RCC 7860 (cell line): Measurements from ENCODE around the gene SIK3.

Experiments used
- DNase-seq: peaks from one replicate; pipeline ENCODE4 v3.0.0-alpha.2; 2015; ENCODE audit warnings: low spot score
- FAIRE-seq: peaks from 2 replicates; lab custom pipeline; 2012; peaks lifted over from hg19 to GRCh38; lab: Jason Lieb, UNC

The SIK3 gene

DNA sequence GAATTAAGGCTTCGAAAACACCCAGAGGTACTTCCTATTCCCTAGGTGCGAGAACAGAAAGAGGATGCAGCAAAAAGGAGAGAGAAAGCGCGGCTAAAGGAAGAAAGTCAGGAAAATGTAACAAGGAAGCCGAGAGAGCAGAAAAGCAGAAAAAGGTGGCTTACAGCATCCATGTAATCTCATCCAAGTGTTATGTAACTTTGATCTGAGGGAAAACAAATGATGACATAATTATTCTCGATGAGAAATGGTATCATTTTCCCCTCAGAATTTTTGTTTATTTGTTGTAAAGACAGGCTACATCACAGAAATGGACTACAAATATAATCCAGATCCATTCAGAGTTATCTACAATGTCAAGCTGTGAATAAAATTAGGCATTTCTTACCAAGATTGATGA lies 191.7 kb downstream of the SIK3 start:
- no peak for DNase-seq
- FAIRE-seq: no peak

DNA sequence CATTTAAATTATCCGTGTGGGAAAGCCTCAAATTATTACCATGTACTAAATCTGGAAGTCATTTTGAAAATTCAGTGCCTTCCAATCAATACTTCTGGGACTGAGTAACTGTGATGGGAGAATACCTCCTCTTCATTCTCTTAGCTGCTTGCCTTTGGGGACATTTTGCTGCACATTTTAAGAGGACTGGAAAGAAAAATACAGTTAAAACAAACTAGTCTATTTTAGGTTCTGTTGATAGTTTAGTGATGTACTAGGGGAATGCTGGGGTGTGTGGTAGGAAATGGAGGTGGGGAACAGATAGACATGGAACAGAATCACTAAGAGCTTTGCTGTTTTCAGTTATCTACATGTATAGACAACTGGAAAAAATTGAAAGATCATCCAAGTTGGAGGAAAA lies 195.1 kb downstream of the SIK3 start:
- no peak for FAIRE-seq
- DNase-seq: no peak

DNA sequence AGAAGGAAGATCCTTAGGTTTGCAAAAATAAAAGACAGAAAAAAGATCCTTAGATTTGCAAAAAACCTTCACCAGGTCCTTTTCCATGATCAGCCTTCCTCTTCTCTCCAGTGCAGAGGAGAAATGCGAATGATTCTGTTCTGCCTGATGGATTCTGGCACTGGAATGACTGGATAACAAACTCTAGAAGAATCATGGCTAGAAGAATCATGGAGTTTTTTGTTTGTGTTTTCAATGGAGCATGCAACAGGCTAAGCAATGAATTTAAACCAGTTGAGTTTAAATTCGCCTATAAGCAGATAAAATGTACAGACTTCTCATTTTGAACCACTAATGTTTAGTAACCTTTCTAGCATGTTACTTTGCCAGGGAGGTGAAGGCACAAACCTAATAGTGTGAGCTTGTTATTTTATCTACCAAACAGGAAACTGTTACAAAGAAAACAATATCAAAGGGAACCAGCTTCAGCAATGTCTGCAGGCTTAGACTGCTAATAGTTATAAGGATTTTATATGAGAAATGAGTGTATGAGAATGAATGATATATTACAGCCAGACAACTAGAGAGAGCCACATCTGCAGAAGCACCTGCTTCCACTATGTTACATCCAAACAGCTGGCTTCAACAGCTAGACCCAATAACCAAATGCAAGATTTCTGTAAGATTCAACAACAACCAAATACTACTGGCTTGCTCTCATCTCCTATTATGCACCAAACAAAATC lies 196.1 kb downstream of the SIK3 start:
- DNase-seq (no peak), FAIRE-seq (no peak)

DNA sequence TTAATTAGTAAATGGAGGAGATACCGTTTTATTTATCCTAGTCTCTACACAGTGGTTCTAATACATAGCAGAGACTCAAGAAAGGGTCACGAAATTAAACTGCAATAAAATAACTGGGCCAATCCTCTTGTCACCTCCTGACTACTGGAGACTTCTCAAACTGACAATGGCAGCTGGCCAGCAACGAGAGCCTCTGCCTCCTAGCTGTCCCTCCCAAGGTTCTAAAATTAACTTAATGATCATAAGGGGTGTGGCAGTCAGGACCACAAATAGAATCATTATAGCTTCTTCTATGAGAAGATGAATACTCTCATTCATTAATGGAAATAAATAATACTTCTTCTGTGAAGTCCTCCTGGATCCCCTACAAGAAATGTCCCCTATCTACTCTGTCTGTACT lies 197.0 kb downstream of the SIK3 start:
- DNase-seq (no peak), FAIRE-seq (no peak)

DNA sequence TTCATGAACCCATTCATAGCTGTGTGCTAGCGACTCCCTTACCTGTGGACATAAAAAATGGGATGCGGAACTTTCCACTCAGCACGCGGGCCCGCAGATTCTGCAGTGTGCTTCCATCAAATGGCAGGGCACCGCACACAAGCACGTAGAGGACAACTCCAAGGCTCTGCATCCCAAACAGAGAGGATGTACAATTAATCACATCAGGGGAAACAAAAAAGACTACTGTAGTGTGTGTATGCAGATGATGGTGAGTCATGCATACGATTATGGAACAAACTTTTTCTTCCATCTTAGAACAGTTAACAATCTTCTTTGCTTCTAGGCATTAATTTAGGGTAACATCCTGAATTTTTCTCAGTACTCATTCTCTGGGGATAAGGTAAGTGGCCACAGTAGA lies 202.0 kb downstream of the SIK3 start:
- no peak for DNase-seq
- FAIRE-seq: no peak

DNA sequence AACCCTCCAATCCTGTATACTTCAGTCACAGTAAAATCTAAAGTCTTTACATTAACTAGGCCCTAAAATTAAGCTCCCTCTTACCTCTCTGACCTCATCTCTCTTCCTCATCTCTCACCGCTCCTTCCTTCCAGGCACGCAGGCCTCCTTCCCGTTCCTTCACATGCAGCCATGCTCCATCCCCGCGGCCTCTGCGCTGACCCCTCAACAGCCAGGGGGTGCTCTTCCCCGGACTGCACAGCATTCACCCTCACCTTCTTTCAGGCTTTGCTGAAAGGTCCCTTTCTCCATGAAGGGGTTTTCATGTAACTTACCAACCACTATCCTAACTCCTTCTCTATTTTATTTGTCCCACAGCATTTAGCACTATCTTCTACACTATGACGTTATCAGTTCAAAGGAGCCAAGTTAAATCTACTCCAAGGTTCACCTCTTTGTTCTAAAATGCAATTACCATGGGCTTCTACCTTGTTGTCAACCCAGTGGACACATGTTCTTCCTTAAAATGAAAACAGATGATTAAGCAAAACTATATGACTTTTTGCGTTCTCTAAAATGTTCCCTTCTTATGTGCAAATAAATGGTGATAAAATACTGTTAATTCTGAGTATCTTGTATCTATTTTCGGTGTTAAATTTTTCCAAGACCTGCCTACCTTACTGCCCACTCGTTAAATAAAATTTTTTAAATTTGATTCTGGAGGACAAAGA lies 203.0 kb downstream of the SIK3 start:
- DNase-seq (no peak), FAIRE-seq (no peak)

DNA sequence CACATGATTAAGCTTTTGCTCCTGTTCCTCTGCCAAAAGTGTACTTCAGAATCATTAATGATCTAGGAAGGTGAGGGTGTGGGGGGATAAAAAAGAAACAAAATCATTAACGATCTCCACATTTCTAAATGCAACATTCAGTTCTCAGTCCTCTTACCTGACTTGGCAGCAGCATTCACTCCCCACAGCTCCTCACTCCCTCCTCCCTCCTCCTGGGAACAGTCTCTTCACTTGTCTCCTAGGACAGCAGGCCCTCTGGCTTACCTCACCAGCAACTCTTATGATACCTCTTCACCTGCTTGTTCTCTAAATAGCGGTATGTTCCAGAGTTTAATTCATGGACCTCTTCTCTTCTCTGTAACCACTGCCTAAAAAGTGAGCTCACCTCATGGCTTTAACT lies 204.3 kb downstream of the SIK3 start:
- DNase-seq (no peak), FAIRE-seq (no peak)

DNA sequence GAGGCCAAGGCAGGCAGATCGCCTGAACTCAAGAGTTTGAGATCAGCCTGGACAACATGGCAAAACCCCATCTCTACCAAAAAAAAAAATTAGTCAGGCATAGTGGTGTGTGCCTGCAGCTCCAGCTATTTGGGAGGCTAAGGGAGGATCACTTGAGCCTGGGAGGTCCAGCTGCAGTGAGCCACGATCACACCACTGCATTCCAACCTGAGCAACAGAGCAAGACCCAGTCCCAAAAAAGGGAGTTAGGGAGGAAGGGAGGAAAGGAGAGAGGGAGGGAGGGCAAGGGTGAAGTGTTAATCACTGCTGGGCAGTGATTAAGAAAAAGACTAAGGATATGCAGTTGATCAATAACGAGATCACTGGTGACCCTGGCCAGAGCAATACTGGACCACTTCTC lies 204.8 kb downstream of the SIK3 start:
- DNase-seq (no peak), FAIRE-seq (no peak)

DNA sequence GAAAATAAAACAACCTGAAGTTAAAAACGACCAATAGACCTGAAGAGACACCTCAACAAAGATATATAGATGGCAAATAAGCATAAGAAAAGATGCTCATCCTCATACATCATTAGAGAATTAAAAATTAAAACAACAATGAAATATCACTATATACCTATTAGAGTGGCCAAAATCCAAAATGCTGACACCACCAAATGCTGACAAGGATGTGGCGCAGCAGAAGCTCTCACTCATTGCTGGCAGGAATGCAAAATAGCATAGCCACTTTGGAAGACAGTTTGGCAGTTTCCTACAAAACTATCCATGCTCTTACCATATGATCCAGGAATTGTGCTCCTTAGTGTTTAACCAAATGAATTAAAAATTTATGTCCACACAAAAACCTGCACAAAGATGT lies 205.9 kb downstream of the SIK3 start:
- FAIRE-seq (no peak), DNase-seq (no peak)

DNA sequence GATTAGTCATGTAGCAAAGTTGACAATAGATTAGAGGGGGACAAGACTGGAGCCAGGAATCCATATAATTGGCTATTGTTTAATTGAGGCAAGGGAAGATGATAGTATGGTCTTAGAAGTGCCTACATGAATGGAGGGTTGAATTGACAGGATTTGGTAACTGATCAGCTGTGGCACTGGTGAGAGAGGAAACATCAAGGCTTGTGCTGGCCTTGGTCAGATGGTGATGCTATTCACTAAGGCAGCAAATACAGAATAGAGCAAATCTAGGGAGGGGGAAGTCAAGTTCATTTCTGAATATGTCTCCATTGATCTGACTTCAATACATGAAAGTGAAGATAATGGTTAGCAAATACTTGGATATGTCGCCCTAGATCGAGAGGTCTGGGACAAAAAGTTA lies 206.5 kb downstream of the SIK3 start:
- no peak for DNase-seq
- FAIRE-seq: no peak

DNA sequence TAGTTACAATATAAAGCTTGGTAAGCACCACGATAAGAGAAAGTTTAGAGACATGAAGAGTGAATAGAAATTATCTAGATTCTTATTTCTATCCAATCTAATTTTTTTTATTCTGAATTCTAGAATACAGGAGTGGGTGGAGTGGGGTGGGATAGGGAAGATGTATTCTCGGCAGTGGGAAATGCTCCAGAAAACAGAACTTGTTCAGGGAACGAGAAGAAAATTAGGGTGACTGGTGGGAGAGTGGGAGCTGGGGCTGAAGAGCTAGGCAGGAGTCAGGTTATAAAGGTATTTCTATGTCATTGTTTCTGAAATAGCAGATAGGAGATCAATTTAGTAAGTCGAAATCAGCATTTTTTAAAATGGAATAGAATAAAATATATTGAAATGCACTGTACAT lies 207.6 kb downstream of the SIK3 start:
- FAIRE-seq: no peak

DNA sequence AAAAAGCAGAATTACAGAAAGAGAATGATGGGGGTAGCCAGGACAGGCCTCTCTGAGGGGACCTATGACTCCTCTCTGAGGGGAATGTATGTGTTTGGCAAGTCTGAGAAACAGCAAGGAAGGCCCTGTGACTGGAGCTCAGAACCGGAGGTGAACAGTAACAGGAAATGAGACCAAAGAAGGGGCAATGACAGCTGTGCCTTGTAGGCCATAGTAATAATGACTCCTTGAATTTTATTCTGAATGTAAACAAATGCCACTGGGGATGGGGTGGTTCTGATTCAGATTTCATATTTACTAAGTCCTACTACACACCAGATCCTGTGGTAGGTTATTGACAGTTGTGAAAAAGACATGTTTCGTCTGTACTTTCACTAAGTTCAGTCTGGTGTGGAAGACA lies 208.0 kb downstream of the SIK3 start:
- no peak for DNase-seq
- FAIRE-seq: no peak

More for the DNA sequence above, 207.6 kb downstream of the SIK3 start:
- DNase-seq: no peak

DNA sequence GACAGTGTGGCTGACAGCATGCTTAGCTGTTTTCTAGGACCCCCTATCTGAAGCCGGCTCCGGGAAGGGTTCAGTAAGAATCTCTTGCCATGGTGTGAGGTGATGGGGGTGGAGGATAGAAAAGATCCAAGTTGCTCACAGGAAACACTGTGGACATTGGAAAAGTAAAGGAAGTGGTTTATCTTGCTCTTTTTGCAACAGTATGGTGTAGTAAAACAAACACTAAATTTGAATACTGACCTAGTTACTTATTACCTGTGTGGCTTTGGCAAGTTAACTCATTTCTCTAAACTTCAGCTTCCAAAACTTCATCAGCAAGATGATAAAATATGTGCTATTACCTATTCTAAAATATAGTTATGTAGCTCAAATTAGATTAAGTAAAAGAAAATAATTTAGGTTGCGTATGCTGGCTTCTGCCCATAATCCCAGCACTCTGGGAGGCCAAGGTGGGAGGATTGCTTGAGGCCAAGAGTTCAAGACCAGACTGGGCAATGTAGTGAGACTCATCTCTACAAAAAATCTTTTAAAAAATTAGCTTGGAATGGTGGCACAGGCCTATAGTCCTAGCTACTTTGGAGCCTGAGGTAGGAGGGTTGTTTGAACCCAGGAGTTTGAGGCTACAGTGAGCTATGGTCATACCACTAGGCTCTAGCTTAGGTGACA lies 209.2 kb downstream of the SIK3 start:
- FAIRE-seq: peak; percentile 60

DNA sequence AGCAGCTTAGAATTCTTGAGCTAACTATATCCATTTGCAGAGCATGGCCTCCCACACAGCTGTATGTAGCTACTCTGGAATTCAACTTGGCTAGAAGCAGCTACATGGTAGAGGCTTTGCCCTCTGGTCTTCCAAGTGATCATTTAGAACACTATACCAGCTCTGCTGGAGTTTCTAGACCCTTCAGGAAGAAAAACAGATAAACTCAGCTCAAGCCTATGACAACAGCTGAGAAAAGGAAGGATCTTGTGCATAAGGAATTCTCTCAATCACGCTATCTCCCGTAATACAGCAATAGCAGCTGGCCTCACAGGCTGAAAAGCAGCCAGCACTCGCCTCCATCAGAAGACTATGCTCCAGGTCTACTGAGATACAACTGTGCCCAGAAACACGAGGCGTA lies 210.2 kb downstream of the SIK3 start:
- DNase-seq (no peak), FAIRE-seq (no peak)

More for the DNA sequence above, 209.2 kb downstream of the SIK3 start:
- peak; percentile 21 for DNase-seq

DNA sequence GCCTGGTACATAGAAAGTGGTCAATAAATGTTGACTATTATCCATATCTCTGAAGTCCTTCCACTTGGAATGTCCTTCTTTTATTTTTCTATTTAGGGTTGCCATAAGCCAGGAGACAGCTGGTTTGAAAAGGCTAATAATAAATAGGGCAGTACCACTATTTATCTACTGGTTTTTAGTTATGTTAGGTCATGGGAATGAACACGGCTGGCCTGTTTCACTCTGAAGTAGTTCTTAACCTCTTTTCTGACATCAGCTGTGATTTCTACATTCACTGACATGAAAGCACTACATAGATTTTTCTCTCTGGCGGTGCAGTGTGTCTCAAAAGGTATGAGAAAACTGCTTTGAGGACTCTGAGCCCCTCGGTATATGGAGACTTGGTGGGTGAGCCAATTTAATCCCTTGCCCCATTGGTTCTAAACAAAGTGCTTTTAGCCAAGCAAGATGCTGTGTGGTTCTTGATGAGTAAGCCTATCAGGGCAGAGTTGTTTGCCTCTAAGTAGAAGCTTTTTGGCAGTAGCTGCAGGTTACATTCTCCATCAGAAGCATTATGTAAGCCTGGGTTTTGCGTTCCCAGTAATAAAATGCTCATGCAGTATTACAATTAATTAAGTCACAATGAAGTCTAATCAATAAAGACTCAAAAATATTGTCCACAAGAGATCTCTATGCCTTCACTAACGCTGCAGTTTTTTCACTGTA lies 212.1 kb downstream of the SIK3 start:
- FAIRE-seq (no peak), DNase-seq (no peak)

DNA sequence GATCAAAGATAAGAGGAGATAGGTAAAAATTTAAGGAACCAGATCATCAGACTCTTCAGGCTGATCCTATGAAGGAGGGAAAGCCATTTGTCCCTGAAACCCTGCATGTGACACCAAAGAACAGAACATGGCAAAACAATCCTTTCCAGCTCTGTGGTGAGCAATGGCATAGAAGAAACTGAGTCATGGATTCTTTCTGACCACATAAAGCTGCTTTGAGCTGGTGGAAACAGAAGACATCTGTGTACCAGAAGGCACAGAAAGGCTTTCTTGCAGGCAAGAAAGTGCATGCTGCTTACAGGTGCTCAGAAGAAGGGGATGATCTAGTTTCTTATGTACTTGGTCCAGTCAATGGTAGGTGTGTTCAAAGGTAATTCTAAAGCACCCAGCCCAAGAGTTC lies 215.8 kb downstream of the SIK3 start:
- peak; percentile 30 for FAIRE-seq
- peak; percentile 20 for DNase-seq

DNA sequence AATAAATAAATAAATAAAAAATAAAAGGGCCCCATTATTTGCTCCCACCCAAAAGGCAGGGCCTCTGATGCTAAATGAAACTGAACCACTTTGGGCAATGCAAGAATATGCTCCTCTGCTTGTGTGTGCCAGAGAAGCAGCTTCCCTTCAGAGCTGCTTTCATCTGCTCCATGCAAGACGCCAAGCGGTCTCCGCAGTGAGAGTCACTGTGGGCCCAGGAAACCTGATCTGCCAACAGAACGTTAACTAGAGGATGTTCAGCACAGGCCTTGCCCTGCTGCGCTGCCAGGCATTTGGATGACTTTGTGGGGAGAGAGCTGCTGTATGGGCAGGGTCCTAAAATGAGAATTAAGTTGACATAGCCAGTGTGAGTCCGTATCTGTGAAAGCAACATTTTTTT lies 217.1 kb downstream of the SIK3 start:
- FAIRE-seq (no peak), DNase-seq (no peak)

DNA sequence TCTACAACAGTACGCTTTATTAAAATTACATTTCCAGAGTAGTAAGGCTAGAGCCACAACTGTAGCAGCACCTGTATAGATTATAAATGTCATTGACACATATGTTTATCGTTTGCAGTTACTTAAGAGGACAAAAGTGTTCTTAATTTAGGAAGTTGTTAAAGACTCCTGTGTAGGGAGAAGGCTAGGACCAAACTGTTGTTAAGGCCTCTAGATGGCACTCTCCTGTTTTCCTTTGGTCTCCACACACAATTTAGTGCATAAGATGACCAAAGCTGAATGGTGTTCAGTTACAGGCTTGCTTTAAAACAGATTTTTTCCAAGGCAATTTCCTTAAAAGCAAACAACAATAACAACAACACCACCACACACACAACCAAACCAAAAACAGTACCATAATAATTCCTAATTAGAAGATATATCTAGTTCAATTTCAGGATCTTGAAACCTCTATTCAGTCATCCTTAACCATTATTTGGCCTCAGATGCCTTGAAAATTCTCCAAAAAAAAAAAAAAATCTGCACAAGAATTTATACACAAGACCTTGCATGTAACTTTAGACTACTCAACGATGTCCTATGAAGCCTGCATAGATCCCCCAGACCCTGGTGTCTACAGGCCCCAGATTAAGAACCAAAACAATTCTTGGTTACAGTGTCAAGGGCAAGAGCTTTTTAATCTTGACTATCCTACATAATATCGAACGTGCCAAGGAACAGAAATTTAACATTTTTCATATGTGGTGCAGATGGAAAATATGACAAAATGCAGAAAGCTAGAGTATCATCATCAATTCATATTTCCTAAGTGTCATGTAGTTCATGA lies 218.2 kb downstream of the SIK3 start:
- DNase-seq (peak; percentile 47), FAIRE-seq (peak; percentile 30)

DNA sequence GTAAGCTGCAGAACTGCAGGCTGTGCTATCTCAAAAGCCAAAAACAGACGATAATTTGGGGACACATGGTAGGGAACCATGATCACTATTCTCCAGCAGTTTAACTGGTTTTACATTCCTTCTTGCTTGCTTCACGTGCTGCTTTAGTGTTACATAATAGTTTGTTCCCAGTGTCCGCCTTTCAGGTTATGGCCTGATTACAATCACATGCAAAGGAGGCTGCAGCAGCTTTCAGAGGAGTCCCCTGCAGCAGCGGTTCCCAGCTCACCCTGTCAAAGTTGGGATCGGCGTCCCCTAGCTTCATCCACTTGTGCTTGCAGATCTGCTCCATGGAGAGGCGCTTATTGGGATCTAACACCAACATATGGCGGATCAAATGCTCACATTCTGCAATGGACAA lies 221.6 kb downstream of the SIK3 start:
- FAIRE-seq (no peak), DNase-seq (no peak)

DNA sequence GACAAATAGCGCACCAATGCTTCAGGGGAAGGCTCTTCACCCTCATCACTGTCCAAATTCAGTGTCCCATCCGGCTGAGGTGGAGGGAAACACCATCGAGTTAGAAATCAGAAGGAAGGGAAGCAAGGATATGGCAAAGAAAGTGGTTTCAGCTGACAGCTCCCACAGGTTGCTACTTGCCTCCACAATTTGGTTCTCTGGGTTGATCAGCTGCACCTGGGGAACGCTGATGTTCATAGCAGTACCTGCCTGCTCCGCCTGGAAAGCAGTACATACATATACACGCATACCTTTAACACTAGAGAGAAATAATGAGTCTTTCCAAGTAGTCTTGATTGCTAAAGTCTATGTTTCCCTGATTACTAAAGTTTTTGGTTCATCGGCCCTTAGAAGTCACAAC lies 223.0 kb downstream of the SIK3 start:
- DNase-seq: no peak
- no peak for FAIRE-seq

DNA sequence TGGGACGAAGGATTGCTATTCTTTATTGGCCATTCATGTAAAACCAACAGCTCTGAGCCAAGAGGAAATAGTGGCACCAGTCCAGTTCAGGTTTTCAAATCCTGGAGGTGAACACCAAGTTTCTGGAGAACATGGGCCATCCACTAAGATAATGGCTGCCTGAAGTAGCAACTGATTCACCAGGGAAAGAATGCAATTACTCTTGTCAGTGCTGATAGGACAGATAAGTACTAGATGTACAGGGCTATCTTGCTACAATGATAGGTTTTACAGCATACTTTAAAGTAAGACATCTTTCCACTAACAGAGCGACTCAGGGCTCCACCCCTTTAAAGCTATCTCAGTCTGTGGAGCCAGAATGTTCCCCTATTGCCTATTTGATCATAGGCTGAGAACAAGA lies 224.0 kb downstream of the SIK3 start:
- no peak for FAIRE-seq

More for the DNA sequence above, 224.0 kb downstream of the SIK3 start:
- DNase-seq: no peak
